HG03060 (cell line): Measurements from ENCODE around the gene TANK.
"Not testable (repeated sequence)": the region's sequence is repeated elsewhere in the genome, so short reads cannot be mapped to it uniquely, and the experiment has no call there.

Source experiments
- ATAC-seq: cut with Tn5 transposase; IDR thresholded peaks from one replicate; pipeline ENCODE4 v1.9.1; 2021; ENCODE audit warnings: low read depth, moderate number of reproducible peaks; ENCODE audit not compliant: unreplicated experiment

TANK gene

DNA sequence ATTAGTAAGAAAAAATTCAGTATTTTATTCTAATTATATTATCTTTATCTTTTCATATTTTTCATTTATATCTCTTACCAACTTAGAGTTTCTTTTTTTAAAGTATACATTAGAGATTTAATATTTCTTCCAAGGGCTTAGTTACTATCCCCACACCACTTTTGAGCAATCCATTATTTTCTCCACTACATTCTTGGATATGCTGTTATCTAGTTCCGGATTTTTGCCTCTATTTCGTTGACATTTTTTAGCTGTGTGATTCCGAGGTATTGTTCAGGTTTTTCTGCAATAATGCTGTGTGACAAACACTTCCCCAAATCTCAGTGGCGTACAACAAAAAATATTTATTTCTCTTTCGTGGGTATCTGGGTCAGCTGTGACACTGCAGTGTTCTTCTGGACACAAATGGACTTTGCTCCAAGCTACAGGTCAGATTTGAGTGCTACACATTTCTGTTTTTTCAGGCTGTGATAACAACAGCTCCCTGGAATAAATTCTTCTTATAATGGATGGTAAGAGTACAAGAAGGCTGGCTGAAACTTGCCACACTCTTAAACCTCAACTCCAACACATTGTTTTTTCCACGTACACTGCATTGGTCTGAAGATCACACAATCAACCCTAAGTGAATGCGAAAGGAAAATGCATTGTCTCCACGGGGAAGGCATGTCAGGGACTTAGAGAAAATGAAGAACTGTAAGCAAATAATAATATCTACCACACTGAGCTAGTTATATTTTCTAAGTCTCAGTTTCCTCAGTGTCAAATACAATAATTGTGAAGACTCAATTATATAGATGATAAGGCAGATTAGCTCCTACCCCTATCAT, 97.1 kb downstream of the TANK start:
- no peak for ATAC-seq

- ATAC-seq = no peak
Measured at GRCh38 chr2:161265874-161266273, 105.6 kb downstream of the TANK start.

- ATAC-seq = no peak
Measured at GRCh38 chr2:161269111-161269510, 108.9 kb downstream of the TANK start.

DNA sequence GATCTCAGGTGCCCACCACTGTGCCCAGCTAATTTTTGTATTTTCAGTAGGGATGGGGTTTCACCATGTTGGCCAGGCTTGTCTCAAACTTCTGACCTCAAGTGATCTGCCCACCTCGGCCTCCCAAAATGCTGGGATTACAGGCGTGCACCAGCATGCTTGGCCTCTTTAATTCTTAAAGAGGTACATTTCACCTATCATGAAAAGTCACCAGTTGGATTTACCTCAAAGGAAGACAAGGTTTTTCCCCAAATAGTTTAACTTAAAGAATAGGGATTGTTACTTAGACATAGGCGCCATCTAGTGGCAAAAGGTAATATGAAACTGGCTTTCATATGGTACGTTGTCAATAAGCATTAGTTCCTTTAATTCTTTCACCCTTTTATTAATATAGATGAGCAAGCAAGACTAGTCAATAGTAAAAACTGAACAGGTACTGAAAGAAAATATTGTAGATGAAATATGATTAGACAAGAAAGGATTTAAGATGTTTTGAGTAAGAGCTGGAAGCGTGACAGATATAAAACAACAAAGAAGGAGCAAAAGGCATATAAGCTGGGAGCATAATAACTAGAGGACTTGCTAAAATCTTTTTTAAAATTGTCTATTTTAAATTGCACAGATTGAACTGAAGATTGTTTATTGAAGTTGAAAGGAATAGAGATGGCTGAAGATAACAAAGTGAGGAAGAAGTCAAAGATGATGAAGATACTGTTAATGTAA, 113.0 kb downstream of the TANK start:
- peak; percentile 68 for ATAC-seq

- ATAC-seq = not testable (repeated sequence)
Measured at GRCh38 chr2:161278564-161279229, 118.5 kb downstream of the TANK start.

GRCh38 chr2:161279230-161279815, 119.1 kb downstream of the TANK start:
- ATAC-seq = not testable (repeated sequence)

DNA sequence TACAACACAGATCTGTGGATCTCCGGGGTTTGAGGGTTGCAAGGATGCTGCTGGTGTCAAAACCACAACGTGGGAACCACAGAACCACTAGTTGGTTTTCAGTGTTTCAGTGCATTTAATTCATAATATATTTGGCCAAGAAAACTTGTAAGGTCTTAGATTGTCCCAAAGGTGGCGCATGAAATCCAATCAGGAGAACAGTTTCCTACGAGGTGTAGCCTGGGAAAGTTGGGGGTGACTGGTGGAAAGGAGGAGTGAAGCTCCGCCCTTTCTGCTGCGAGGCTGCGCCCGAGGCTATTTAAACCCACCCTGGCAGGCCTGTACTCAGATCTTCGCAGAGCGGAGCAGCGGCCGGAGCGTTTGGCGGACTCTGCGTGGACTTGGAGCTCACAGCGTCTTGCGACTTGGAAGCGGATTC, 120.7 kb downstream of the TANK start:
- ATAC-seq = not testable (repeated sequence)

GRCh38 chr2:161281615-161282310, 121.5 kb downstream of the TANK start:
- ATAC-seq = not testable (repeated sequence)

DNA sequence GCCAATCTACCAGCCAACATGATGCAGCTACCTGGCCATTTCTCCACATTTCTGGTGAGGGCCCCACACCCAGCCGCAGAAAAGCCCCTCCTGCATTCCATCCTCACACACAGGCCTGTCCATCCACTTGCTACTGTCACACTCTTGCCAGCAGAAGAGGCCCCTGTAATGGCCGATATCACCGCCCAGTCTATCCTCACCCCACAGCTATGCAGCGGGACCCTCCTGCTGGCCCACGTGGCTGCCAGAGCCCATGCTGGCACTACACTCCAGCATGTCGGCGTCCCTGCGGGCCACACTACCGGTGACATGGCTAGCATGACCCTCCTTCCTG, 122.0 kb downstream of the TANK start:
- not testable (repeated sequence) for ATAC-seq

- no peak for ATAC-seq
Measured at GRCh38 chr2:161283926-161284325, 123.7 kb downstream of the TANK start.
